GM12874 (cell line): ENCODE data around the gene RIMBP2.

Experiments used
- TF ChIP-seq, protein P1 (sequence below): IDR thresholded peaks from 2 replicates; pipeline ENCODE4 v1.5.1; 2011; ENCODE audit warnings: low read depth, mild to moderate bottlenecking, control low read depth, low read length, moderate library complexity; ENCODE audit not compliant: insufficient read depth

Gene RIMBP2

GRCh38 chr12:130677957-130678558 lies 38.0 kb downstream of the RIMBP2 start:
- TF ChIP-seq, protein P1, sequence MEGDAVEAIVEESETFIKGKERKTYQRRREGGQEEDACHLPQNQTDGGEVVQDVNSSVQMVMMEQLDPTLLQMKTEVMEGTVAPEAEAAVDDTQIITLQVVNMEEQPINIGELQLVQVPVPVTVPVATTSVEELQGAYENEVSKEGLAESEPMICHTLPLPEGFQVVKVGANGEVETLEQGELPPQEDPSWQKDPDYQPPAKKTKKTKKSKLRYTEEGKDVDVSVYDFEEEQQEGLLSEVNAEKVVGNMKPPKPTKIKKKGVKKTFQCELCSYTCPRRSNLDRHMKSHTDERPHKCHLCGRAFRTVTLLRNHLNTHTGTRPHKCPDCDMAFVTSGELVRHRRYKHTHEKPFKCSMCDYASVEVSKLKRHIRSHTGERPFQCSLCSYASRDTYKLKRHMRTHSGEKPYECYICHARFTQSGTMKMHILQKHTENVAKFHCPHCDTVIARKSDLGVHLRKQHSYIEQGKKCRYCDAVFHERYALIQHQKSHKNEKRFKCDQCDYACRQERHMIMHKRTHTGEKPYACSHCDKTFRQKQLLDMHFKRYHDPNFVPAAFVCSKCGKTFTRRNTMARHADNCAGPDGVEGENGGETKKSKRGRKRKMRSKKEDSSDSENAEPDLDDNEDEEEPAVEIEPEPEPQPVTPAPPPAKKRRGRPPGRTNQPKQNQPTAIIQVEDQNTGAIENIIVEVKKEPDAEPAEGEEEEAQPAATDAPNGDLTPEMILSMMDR = no peak

DNA sequence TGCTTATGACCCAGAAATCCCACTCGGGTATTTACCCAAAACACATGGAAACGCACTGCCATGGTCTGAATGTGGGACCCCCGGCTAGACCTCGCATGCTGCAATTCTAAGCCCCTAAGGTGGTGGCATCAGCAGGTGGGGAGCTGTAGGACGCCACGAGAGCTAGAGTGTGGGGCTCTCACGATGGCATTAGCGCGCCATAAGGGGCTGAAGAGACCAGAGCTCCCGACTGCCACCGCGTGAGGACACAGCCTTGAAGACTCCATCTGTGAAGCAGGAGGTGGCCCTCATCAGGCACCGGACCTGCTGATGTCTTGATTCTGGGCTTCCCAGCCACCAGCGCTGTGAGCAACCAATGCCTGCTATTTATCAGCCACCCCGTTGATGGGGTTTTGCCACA lies 40.3 kb downstream of the RIMBP2 start:
- TF ChIP-seq, protein P1 = no peak

DNA sequence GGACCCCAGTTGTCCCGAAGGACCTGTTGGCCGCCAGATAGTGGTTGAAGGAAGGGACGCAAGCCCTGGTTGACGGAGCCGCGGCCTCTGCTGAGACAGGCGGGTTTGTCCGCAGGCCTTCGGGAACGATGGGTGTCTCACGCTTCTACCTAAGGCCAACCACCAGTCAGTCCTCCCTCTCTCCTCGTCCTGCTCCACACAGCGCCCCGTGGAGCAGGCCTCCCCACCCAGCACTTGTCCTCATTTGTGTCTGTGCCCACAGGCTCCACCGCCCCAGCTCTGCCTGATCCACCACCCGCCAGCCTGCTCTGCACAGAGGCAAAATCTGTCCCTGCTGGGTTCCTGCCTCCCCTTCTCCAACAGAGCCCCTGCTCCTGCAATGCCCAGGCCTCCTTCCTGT lies 41.0 kb downstream of the RIMBP2 start:
- TF ChIP-seq, protein P1 = no peak

- TF ChIP-seq, protein P1 = no peak
These were observed 41.4 kb downstream of the RIMBP2 start for GRCh38 chr12:130674676-130675075.

DNA sequence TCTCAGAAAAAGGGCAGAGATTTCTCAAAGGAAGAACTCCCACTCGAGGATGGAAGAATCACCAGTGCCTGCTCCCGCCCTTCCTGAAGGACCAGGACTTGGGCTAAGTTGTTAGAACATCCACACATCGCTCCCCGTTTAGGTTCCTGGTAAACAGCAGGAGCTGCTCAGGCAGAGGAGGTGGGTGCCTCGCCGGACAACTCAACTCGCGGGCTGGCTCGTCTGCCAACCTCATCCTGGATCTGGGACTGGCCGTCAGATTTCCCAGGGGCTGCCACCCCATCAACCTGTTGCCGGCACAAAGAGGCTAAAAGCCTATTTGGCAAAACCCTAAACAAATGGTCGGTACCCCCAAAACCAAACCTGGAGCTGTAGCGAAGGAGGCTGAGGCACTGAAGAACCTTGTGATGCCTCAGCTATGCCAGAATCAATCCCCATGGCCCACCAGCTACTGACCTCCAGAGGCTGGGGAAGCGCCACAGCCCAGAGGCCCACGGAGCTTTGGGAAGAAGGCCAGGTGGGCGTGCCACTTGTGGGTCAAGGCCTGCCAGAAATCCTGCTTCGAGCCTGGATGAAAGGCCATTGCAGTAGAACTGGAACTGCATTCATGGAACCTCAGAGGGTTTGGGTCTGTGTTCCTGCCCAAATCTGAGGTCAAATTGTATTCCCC lies 42.9 kb downstream of the RIMBP2 start:
- TF ChIP-seq, protein P1 = no peak

DNA sequence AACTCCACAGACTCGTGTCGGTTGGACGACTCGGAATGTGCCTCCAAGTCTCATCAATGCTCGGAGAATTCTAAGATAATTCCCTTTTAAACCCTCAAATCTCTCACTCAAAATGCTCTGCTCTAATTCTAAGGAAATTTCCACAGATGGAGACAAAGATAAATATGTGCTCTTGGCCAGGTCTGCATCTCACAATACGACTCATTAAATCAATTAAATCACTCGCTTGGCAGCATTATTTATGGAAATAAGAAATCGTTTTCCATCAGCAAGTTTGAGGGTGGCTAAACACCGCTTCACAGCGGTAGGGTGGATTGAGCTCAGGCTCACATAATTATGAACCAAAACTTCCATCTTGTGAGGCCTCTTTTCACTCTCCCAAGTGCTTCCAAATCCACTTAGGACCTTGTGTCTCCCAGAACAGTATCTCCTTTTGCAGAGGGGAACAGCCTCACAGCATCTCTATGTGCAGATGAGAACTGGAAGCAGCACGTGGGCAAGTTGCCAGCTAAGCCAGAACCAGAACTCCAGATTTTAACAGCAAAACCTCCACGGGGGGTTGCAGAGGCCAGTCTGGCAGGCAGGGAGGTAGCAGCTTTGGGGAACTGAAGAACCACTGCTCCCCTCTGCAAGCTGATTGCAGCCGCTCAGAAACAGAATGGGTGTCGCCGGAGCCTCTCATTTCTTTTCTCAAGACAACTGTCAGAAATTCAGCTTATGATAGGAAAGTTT lies 43.8 kb downstream of the RIMBP2 start:
- TF ChIP-seq, protein P1 = no peak

GRCh38 chr12:130671556-130671955 lies 44.5 kb downstream of the RIMBP2 start:
- TF ChIP-seq, protein P1 = no peak
